B cell (primary cell): ENCODE data around the gene CASZ1. TPM values are rescaled to one million over a fixed set of nuclear protein-coding genes. Genes with fewer than 3 reads are reported as not detected.

Source experiments
- ATAC-seq: fragments of 200-7000 bp; cut with Tn5 transposase; one replicate; pipeline ENCODE4 v1.10.0; 2021; ENCODE audit warnings: low read depth, mild to moderate bottlenecking, moderate number of reproducible peaks, moderate library complexity
- CTCF ChIA-PET: fragments of 350-600 bp; sonication (Branson Sonifier 250); formaldehyde crosslinking; loops from one replicate; lab custom pipeline; 2021; ENCODE audit warnings: antibody characterized with exemption, inconsistent platforms; lab: Charles Lee
- POLR2A ChIA-PET: fragments of 350-600 bp; sonication (Branson Sonifier 250); formaldehyde crosslinking; loops from one replicate; lab custom pipeline; 2021; ENCODE audit warnings: antibody characterized with exemption; lab: Charles Lee
- DNase-seq: peaks from one replicate; pipeline ENCODE4 v3.0.0; 2013
- H2AFZ ChIP-seq: 2 replicates; pipeline ENCODE4 v1.6.1; 2012; ENCODE audit warnings: mild to moderate bottlenecking, low read depth, low read length; ENCODE audit not compliant: insufficient read depth, poor library complexity, severe bottlenecking
- H3K27ac ChIP-seq, 2 donors: 1 replicate in 1 of 2; 2 replicates in 1 of 2; pipeline ENCODE4 v1.5.1; 2012 to 2013; ENCODE audit warnings: low read length in 2 of 2, mild to moderate bottlenecking in 2 of 2, moderate library complexity in 1 of 2
- H3K27me3 ChIP-seq, 4 experiments: fragments of 200-600 bp in 1 of 4; sonication (generic) in 1 of 4; replicated peaks in 1 of 4; 1 replicate in 2 of 4; 2 replicates in 2 of 4; pipeline versions ENCODE4 v1.6.1 to v1.7.0; 2013 to 2016; ENCODE audit warnings: low read length in 3 of 4, mild to moderate bottlenecking in 2 of 4, mixed read lengths in 1 of 4, moderate library complexity in 1 of 4; ENCODE audit not compliant: insufficient read depth in 4 of 4, control insufficient read depth in 3 of 4; ENCODE audit errors: control extremely low read depth in 1 of 4
- H3K36me3 ChIP-seq, 2 experiments: replicated peaks in 1 of 2; 1 replicate in 1 of 2; 2 replicates in 1 of 2; pipeline versions ENCODE4 v1.6.1 to v1.7.1; 2013; ENCODE audit warnings: low read length in 1 of 2; ENCODE audit not compliant: insufficient read depth in 2 of 2, control insufficient read depth in 1 of 2; ENCODE audit errors: control extremely low read depth in 1 of 2, extremely low read depth in 1 of 2
- H3K4me1 ChIP-seq, 2 donors: fragments of 200-600 bp in 1 of 2; sonication (generic) in 1 of 2; 1 replicate in 1 of 2; 2 replicates in 1 of 2; pipeline versions ENCODE4 v1.5.1 to v1.6.1; 2013 to 2017; ENCODE audit warnings: low read length in 2 of 2; ENCODE audit not compliant: control insufficient read depth in 2 of 2, insufficient read depth in 2 of 2
- H3K4me2 ChIP-seq: replicated peaks from 2 replicates; pipeline ENCODE3; 2012; ENCODE audit warnings: mild to moderate bottlenecking, low read depth, low read length; ENCODE audit not compliant: poor library complexity, severe bottlenecking
- H3K4me3 ChIP-seq, 5 experiments: fragments of 200-600 bp in 1 of 5; sonication (generic) in 1 of 5; 1 replicate in 3 of 5; 2 replicates in 2 of 5; pipeline versions ENCODE4 v1.5.1 to v1.7.0; 2011 to 2016; ENCODE audit warnings: low read length in 4 of 5, mild to moderate bottlenecking in 4 of 5, low read depth in 2 of 5, control low read depth in 1 of 5, moderate library complexity in 1 of 5; ENCODE audit not compliant: insufficient read depth in 1 of 5; ENCODE audit errors: control extremely low read depth in 1 of 5, extremely low read depth in 1 of 5
- H3K79me2 ChIP-seq: fragments of 200-600 bp; sonication (generic); one replicate; pipeline ENCODE4 v1.6.0; 2016; ENCODE audit warnings: low read length; ENCODE audit not compliant: control insufficient read depth, insufficient read depth
- H3K9ac ChIP-seq: fragments of 200-600 bp; sonication (generic); 2 replicates; pipeline ENCODE4 v1.6.1; 2017; ENCODE audit warnings: mild to moderate bottlenecking, low read length, moderate library complexity
- H3K9me3 ChIP-seq, 3 donors: one replicate each; pipeline versions ENCODE4 v1.6.1 to v1.7.1; 2013; ENCODE audit warnings: low read length in 2 of 3; ENCODE audit not compliant: control insufficient read depth in 2 of 3, insufficient read depth in 1 of 3; ENCODE audit errors: control extremely low read depth in 1 of 3
- H4K20me1 ChIP-seq: 2 replicates; pipeline ENCODE4 v1.6.0; 2012; ENCODE audit warnings: mild to moderate bottlenecking, low read length; ENCODE audit not compliant: insufficient read depth, control insufficient read depth, poor library complexity, severe bottlenecking
- H3K27ac Mint-ChIP-seq: one replicate; pipeline ENCODE4 v1.8.0; 2021; ENCODE audit warnings: mixed read lengths
- H3K27me3 Mint-ChIP-seq: one replicate; pipeline ENCODE4 v1.8.0; 2021; ENCODE audit warnings: mixed read lengths
- H3K4me1 Mint-ChIP-seq: one replicate; pipeline ENCODE4 v1.8.0; 2021; ENCODE audit warnings: mixed read lengths
- H3K4me3 Mint-ChIP-seq: one replicate; pipeline ENCODE4 v1.8.0; 2021; ENCODE audit warnings: mixed read lengths
- H3K9me3 Mint-ChIP-seq: one replicate; pipeline ENCODE4 v1.8.0; 2022; ENCODE audit warnings: mixed read lengths; ENCODE audit not compliant: insufficient read depth
- CTCF ChIP-seq: fragments of 200-600 bp; IDR thresholded peaks from one replicate; pipeline ENCODE4 v1.8.0; 2022; ENCODE audit warnings: antibody characterized with exemption, mild to moderate bottlenecking
- EZH2 ChIP-seq: IDR thresholded peaks from 2 replicates; pipeline ENCODE4 v1.6.1; 2012; ENCODE audit warnings: borderline replicate concordance, low read depth, mild to moderate bottlenecking, moderate library complexity, low read length; ENCODE audit not compliant: insufficient read depth, poor library complexity, severe bottlenecking
- WGBS: methylation state at CpG from one replicate; pipeline ENCODE4 v1.1.5; 2013; ENCODE audit warnings: missing lambda C conversion rate; ENCODE audit not compliant: insufficient coverage; 5-methylcytosine and 5-hydroxymethylcytosine counted together
- intact Hi-C: fragments of 100-400 bp; cut with micrococcal nuclease; formaldehyde crosslinking; loops from one replicate; pipeline ENCODE4 v1.10.0; 2022
- polyA plus RNA-seq: library from polyadenylated mRNA; depleted of rRNA; stranded (reverse); fragments of >200 nt; gene quantifications from 2 replicates; pipeline ENCODE4 v1.2.3, GENCODE V29; 2012
- total RNA-seq, 2 donors: library from RNA; stranded (reverse); fragments of 120-200 nt in 1 of 2; gene quantifications; 1 replicate in 1 of 2; 2 replicates in 1 of 2; pipeline versions ENCODE4 v1.2.3 to v1.2.4, GENCODE V29; 2013 to 2022

CASZ1 gene
- total and polyA plus RNA-seq, 2 donors (not counting 1 experiment from before 2014, with no cell fraction given) = 9.5 to 27.2 TPM

DNA sequence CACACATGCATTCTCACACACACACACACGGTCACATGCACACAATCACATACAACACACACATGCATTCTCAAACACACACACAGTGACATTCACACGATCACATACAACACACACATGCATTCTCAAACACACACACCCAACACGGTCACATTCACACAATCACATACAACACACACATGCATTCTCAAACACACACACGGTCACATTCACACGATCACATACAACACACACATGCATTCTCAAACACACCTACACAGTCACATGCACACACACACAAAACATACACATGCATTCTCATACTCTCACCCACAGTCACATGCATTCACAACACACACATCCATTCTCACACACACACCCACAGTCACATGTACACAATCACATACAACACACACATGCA lies 135.0 kb downstream of the CASZ1 start:
- Histone ChIP-seq H4K20me1 (peaks cover 27% of the 10 kb centered on the region), H2AFZ (no peak overlapping the region), H3K79me2 (no peaks in the 10 kb centered on the region), H3K9ac (no peak overlapping the region), H3K4me2 (no peak overlapping the region), H3K4me1 (no peaks in the 10 kb centered on the region), H3K4me3 (no peak overlapping the region), H3K9me3 (no peaks in the 10 kb centered on the region), H3K27ac (no peak overlapping the region), H3K27me3 (no peaks in the 10 kb centered on the region), H3K36me3 (peaks cover 0 to 7% of the 10 kb centered on the region in 2 experiments)
- TF ChIP-seq EZH2 (no peak), CTCF (no peak)
- Mint-ChIP-seq H3K4me1 (no peaks in the 10 kb centered on the region), H3K27me3 (no peaks in the 10 kb centered on the region), H3K9me3 (no peaks in the 10 kb centered on the region), H3K4me3 (no peak overlapping the region), H3K27ac (no peak overlapping the region)
- POLR2A ChIA-PET = no interaction called here
- ATAC-seq (no peak), DNase-seq (no peak)
- intact Hi-C loops = no loop called here
- CTCF ChIA-PET = no interaction called here
- WGBS = 97% methylated on average over 5 of the region's 5 CpGs

GRCh38 chr1:10659646-10660540 lies 136.6 kb downstream of the CASZ1 start:
- no peak overlapping the region for H2AFZ ChIP-seq
- intact Hi-C loops = no loop called here
- H3K27me3 ChIP-seq = no peaks in the 10 kb centered on the region
- no peak overlapping the region for H3K9ac ChIP-seq
- POLR2A ChIA-PET = no interaction called here
- CTCF ChIA-PET = no interaction called here
- Mint-ChIP-seq H3K27me3 (no peaks in the 10 kb centered on the region), H3K27ac (no peak overlapping the region), H3K9me3 (no peaks in the 10 kb centered on the region), H3K4me3 (no peak overlapping the region), H3K4me1 (no peaks in the 10 kb centered on the region)
- ATAC-seq (no peak), DNase-seq (no peak)
- H3K79me2 ChIP-seq = no peaks in the 10 kb centered on the region
- no peak overlapping the region for H3K4me2 ChIP-seq
- no peaks in the 10 kb centered on the region for H3K9me3 ChIP-seq
- no peaks in the 10 kb centered on the region for H3K4me1 ChIP-seq
- no peak overlapping the region for H3K27ac ChIP-seq
- 98% methylated on average over 46 of the region's 52 CpGs for WGBS
- peaks cover 0 to 10% of the 10 kb centered on the region in 2 experiments for H3K36me3 ChIP-seq
- no peak for TF ChIP-seq CTCF
- no peak for TF ChIP-seq EZH2
- peaks cover 15% of the 10 kb centered on the region for H4K20me1 ChIP-seq
- H3K4me3 ChIP-seq = no peak overlapping the region
